Fibroblast of mammary gland (primary cell): ENCODE data around the gene CMTM3.

Source experiments
- DNase-seq: peaks from one replicate; pipeline ENCODE4 v3.0.0-alpha.2; 2010; ENCODE audit warnings: low read depth
- H3K4me3 ChIP-seq: 2 replicates; pipeline ENCODE4 v1.5.1; 2011; ENCODE audit warnings: low read depth, mild to moderate bottlenecking, low read length, moderate library complexity; ENCODE audit not compliant: control insufficient read depth
- CTCF ChIP-seq: conservative IDR thresholded peaks from 2 replicates; pipeline ENCODE4 v1.5.1; 2011; ENCODE audit warnings: low read depth, low read length, inconsistent platforms; ENCODE audit not compliant: control insufficient read depth, insufficient read depth

CMTM3 gene

GRCh38 chr16:66585481-66586239, 18.8 kb upstream of the CMTM3 start:
- DNase-seq = no peak
- H3K4me3 ChIP-seq = no peak overlapping the region
- TF ChIP-seq CTCF = no peak

GRCh38 chr16:66587881-66588600, 16.5 kb upstream of the CMTM3 start:
- no peak for TF ChIP-seq CTCF
- no peak for DNase-seq
- H3K4me3 ChIP-seq = no peak overlapping the region

GRCh38 chr16:66588981-66589713, 15.4 kb upstream of the CMTM3 start:
- peak; percentile 69 for TF ChIP-seq CTCF
- H3K4me3 ChIP-seq = no peak overlapping the region
- peak; percentile 38 for DNase-seq

GRCh38 chr16:66590322-66590721, 14.2 kb upstream of the CMTM3 start:
- no peak for TF ChIP-seq CTCF
- DNase-seq = no peak
- H3K4me3 ChIP-seq = no peak overlapping the region

GRCh38 chr16:66591018-66591417, 13.5 kb upstream of the CMTM3 start:
- no peak for TF ChIP-seq CTCF
- no peak for DNase-seq
- H3K4me3 ChIP-seq = no peak overlapping the region

GRCh38 chr16:66592241-66592640, 12.3 kb upstream of the CMTM3 start:
- DNase-seq = no peak
- no peak overlapping the region for H3K4me3 ChIP-seq
- TF ChIP-seq CTCF = no peak
